H1 (cell line): Measurements from ENCODE around the gene OIP5. TPM values are rescaled to one million over a fixed set of nuclear protein-coding genes. Genes with fewer than 3 reads are reported as not detected.

Experiments used
- EP300 ChIP-seq, 2 experiments: IDR thresholded peaks; 1 replicate in 1 of 2; 2 replicates in 1 of 2; pipeline ENCODE4 v1.6.1; 2011 to 2012; ENCODE audit warnings: low read depth in 2 of 2, low read length in 2 of 2, mild to moderate bottlenecking in 2 of 2, borderline replicate concordance in 1 of 2, inconsistent platforms in 1 of 2, moderate library complexity in 1 of 2
- SP4 ChIP-seq: IDR thresholded peaks from 2 replicates; pipeline ENCODE4 v1.6.1; 2012; ENCODE audit warnings: low read length, inconsistent platforms
- TBP ChIP-seq: IDR thresholded peaks from 2 replicates; pipeline ENCODE4 v1.6.1; 2011; ENCODE audit warnings: low read depth, low read length, improper control_type of control experiment
- TEAD4 ChIP-seq: IDR thresholded peaks from 2 replicates; pipeline ENCODE4 v1.6.1; 2012; ENCODE audit warnings: low read depth, low read length, inconsistent platforms, mixed read lengths
- polyA plus RNA-seq, 7 experiments: library from polyadenylated mRNA; depleted of rRNA in 3 of 7; stranded (reverse) in 5 of 7; unstranded in 2 of 7; fragments of >200 nt in 5 of 7; fragments of 200-250 nt in 2 of 7; gene quantifications; 1 replicate in 5 of 7; 2 replicates in 1 of 7; 4 replicates in 1 of 7; pipeline versions ENCODE4 v1.2.1 to v1.2.3, GENCODE V29; 2011 to 2013; ENCODE audit warnings: missing spikeins in 2 of 7, mixed read lengths in 2 of 7
- total RNA-seq: library from RNA; stranded (reverse); fragmentation: NEBNext Ultra II Directional; extraction: Animal tissue kit (Norgen Biotek cat#: 25700); gene quantifications from 2 replicates; pipeline ENCODE4 v1.2.1, GENCODE V29; 2021

OIP5 gene
- total and polyA plus RNA-seq, 2 of the 8 experiments (the other 6 are each of a cell fraction or from before 2014, with no cell fraction given) = 34.8 to 44.5 TPM

- TF ChIP-seq TBP (no peak), TEAD4 (no peak), SP4 (no peak), EP300 (IDR thresholded peaks at IDR 0.05; ENCODE audit: borderline replicate concordance in 1 of 2, low read depth in 2 of 2, low read length in 2 of 2) (no peak)
- TF ChIP-seq, all 59 proteins: peak for 0
Observed at GRCh38 chr15:41276831-41277230, 55.6 kb downstream of the OIP5 start (continued).
